H1 (cell line): ENCODE measurements around the gene TOP3B. TPM values are rescaled to one million over a fixed set of nuclear protein-coding genes. Genes with fewer than 3 reads are reported as not detected.

Experiments
- RXRA ChIP-seq: IDR thresholded peaks from 2 replicates; pipeline ENCODE4 v1.6.1; 2011; ENCODE audit warnings: low read depth, mild to moderate bottlenecking, low read length, moderate library complexity; ENCODE audit not compliant: insufficient read depth
- polyA plus RNA-seq, 7 experiments: library from polyadenylated mRNA; depleted of rRNA in 3 of 7; stranded (reverse) in 5 of 7; unstranded in 2 of 7; fragments of >200 nt in 5 of 7; fragments of 200-250 nt in 2 of 7; gene quantifications; 1 replicate in 5 of 7; 2 replicates in 1 of 7; 4 replicates in 1 of 7; pipeline versions ENCODE4 v1.2.1 to v1.2.3, GENCODE V29; 2011 to 2013; ENCODE audit warnings: missing spikeins in 2 of 7, mixed read lengths in 2 of 7
- total RNA-seq: library from RNA; stranded (reverse); fragmentation: NEBNext Ultra II Directional; extraction: Animal tissue kit (Norgen Biotek cat#: 25700); gene quantifications from 2 replicates; pipeline ENCODE4 v1.2.1, GENCODE V29; 2021

The TOP3B gene
- total and polyA plus RNA-seq, 2 of the 8 experiments (the other 6 are each of a cell fraction or from before 2014, with no cell fraction given) = 30.4 to 52.8 TPM

- TF ChIP-seq RXRA = no peak
Observed at GRCh38 chr22:22014285-22014659, 31.7 kb upstream of the TOP3B start (continued).
